HepG2 (cell line): ENCODE results near the gene CLEC18C. TPM values are rescaled to one million over a fixed set of nuclear protein-coding genes. Genes with fewer than 3 reads are reported as not detected.
A peak's percentile ranks its signal among the peaks of the same experiment; 100 is the strongest.

Experiments used
- ATF6 ChIP-seq: sonication (generic); formaldehyde crosslinking; conservative IDR thresholded peaks from 2 replicates; pipeline ENCODE4 v1.4.0; 2020; ENCODE audit warnings: missing genetic modification reagents
- BCL3 ChIP-seq: sonication (generic); formaldehyde crosslinking; IDR thresholded peaks from 2 replicates; pipeline ENCODE4 v1.5.1; 2020; ENCODE audit warnings: mild to moderate bottlenecking, missing genetic modification reagents, moderate library complexity
- BRCA1 ChIP-seq: sonication (generic); formaldehyde crosslinking; IDR thresholded peaks from 2 replicates; pipeline ENCODE4 v1.4.0; 2020; ENCODE audit warnings: missing genetic modification reagents
- EP300 ChIP-seq, 3 experiments: sonication (generic) in 1 of 3; formaldehyde crosslinking in 1 of 3; IDR thresholded peaks; 2 replicates each; pipeline versions ENCODE4 v1.5.1 to v1.6.1; 2011 to 2020; ENCODE audit warnings: low read depth in 2 of 3, low read length in 2 of 3, borderline replicate concordance in 1 of 3, improper control_type of control experiment in 1 of 3, mild to moderate bottlenecking in 1 of 3, missing genetic modification reagents in 1 of 3, moderate library complexity in 1 of 3
- SALL2 ChIP-seq: sonication (generic); formaldehyde crosslinking; IDR thresholded peaks from 2 replicates; pipeline ENCODE4 v1.8.1; 2023; ENCODE audit warnings: mild to moderate bottlenecking, missing genetic modification reagents, inconsistent platforms
- SMAD3 ChIP-seq: sonication (generic); formaldehyde crosslinking; IDR thresholded peaks from 2 replicates; pipeline ENCODE4 v1.4.0; 2020; ENCODE audit warnings: missing genetic modification reagents
- SOX6 ChIP-seq, 2 experiments: fragments of 450-650 bp in 1 of 2; sonication (generic) in 1 of 2; formaldehyde crosslinking in 1 of 2; IDR thresholded peaks; 2 replicates each; pipeline versions ENCODE4 v1.4.0 to v1.6.1; 2017 to 2020; ENCODE audit warnings: antibody characterized with exemption in 1 of 2, mild to moderate bottlenecking in 1 of 2, missing genetic modification reagents in 1 of 2
- STAT6 ChIP-seq: sonication (generic); formaldehyde crosslinking; IDR thresholded peaks from 2 replicates; pipeline ENCODE4 v1.4.0; 2020; ENCODE audit warnings: missing genetic modification reagents, mild to moderate bottlenecking, borderline replicate concordance
- TAF15 ChIP-seq: fragments of 200-400 bp; formaldehyde crosslinking; IDR thresholded peaks from one replicate; pipeline ENCODE4 v1.6.1; 2018; ENCODE audit warnings: mild to moderate bottlenecking, low read depth, low read length; ENCODE audit not compliant: poor library complexity, severe bottlenecking
- TBX3 ChIP-seq: fragments of 450-650 bp; IDR thresholded peaks from 2 replicates; pipeline ENCODE4 v1.6.1; 2017; ENCODE audit warnings: antibody characterized with exemption, mild to moderate bottlenecking, inconsistent platforms, borderline replicate concordance
- TCF7 ChIP-seq: sonication (generic); IDR thresholded peaks from 2 replicates; pipeline ENCODE4 v1.6.1; 2016; ENCODE audit warnings: antibody characterized with exemption, low read depth
- THAP9 ChIP-seq: sonication (generic); formaldehyde crosslinking; IDR thresholded peaks from 2 replicates; pipeline ENCODE4; 2020; ENCODE audit warnings: missing genetic modification reagents, mild to moderate bottlenecking, borderline replicate concordance
- TOE1 ChIP-seq: sonication (generic); formaldehyde crosslinking; IDR thresholded peaks from 2 replicates; pipeline ENCODE4 v1.4.0; 2020; ENCODE audit warnings: mild to moderate bottlenecking, missing genetic modification reagents
- ZNF101 ChIP-seq: sonication (generic); formaldehyde crosslinking; IDR thresholded peaks from 2 replicates; pipeline ENCODE4 v1.4.0; 2020; ENCODE audit warnings: mild to moderate bottlenecking, low read depth, missing genetic modification reagents, borderline replicate concordance
- ZNF234 ChIP-seq: sonication (generic); formaldehyde crosslinking; conservative IDR thresholded peaks from 2 replicates; pipeline ENCODE4 v1.5.1; 2020; ENCODE audit warnings: mild to moderate bottlenecking, missing genetic modification reagents
- ZNF253 ChIP-seq: sonication (generic); formaldehyde crosslinking; IDR thresholded peaks from 2 replicates; pipeline ENCODE4 v1.8.0; 2022; ENCODE audit warnings: mild to moderate bottlenecking, missing genetic modification reagents, borderline replicate concordance
- polyA plus RNA-seq, 8 experiments: library from polyadenylated mRNA; depleted of rRNA in 3 of 8; stranded (reverse) in 7 of 8; unstranded in 1 of 8; fragments of >200 nt; fragmentation: Illumina TruSeq in 4 of 8; extraction: Trizol in 4 of 8; gene quantifications; 2 replicates each; pipeline versions ENCODE4 v1.2.1 to v1.2.3, GENCODE V29; 2011 to 2016; ENCODE audit warnings: low read depth in 4 of 8, missing spikeins in 1 of 8, mixed read lengths in 1 of 8; ENCODE audit not compliant: insufficient read depth in 1 of 8
- total RNA-seq, 5 experiments: library from RNA; depleted of rRNA; stranded (reverse); fragments of >200 nt; fragmentation: Illumina TruSeq; extraction: Trizol; gene quantifications; 2 replicates each; pipeline ENCODE4 v1.2.3, GENCODE V29; 2016; ENCODE audit warnings: low read depth in 1 of 5
- TF ChIP-seq, protein P1 (sequence below): sonication (generic); formaldehyde crosslinking; IDR thresholded peaks from 2 replicates; pipeline ENCODE4 v1.8.0; 2022; ENCODE audit warnings: mild to moderate bottlenecking, missing genetic modification reagents; ENCODE audit not compliant: insufficient replicate concordance

CLEC18C gene
- total and polyA plus RNA-seq, 2 of the 13 experiments (the other 11 are each of a cell fraction or from before 2014, with no cell fraction given): 0.15 to 0.29 TPM

DNA sequence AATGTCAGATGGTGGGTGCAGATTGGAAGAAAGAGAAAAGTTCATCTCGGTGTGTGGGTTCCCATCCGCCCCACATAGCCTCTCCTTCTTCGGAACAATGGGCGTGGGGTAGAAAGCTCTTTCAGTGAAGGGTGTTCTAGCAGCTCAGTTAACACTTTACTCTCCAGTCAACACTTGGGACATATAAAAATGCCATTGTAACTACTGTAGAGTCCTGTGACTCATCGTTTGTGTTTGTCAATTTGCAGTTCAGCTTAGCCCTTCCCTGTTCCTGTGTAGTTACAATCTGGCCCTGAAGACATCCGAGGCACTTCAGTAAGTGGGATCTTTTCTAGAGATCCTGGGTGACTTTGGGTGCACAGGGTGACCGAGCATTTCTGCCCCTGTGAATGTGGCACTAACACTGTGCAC lies 11.5 kb upstream of the CLEC18C start (continued):
- TF ChIP-seq EP300 (IDR thresholded peaks at IDR 0.05; ENCODE audit: low read depth in 2 of 2, low read length in 2 of 2) (no peak), EP300 (CRISPR knock-in tag; IDR thresholded peaks at IDR 0.05; ENCODE audit: borderline replicate concordance) (no peak), TOE1 (no peak), SOX6 (IDR thresholded peaks at IDR 0.05) (no peak), SOX6 (CRISPR knock-in tag; IDR thresholded peaks at IDR 0.05) (no peak), ZNF253 (CRISPR knock-in tag) (no peak), TCF7 (no peak), THAP9 (CRISPR knock-in tag) (no peak), ZNF234 (CRISPR knock-in tag) (no peak), BRCA1 (CRISPR knock-in tag) (no peak), ZNF101 (CRISPR knock-in tag) (no peak), SMAD3 (no peak), BCL3 (CRISPR knock-in tag) (no peak), STAT6 (CRISPR knock-in tag) (no peak), SALL2 (CRISPR knock-in tag) (no peak), ATF6 (no peak), TBX3 (0 out of 2 replicates have a peak, but pooled peaks have one; percentile 13), TAF15 (no peak)
- TF ChIP-seq, protein P1, sequence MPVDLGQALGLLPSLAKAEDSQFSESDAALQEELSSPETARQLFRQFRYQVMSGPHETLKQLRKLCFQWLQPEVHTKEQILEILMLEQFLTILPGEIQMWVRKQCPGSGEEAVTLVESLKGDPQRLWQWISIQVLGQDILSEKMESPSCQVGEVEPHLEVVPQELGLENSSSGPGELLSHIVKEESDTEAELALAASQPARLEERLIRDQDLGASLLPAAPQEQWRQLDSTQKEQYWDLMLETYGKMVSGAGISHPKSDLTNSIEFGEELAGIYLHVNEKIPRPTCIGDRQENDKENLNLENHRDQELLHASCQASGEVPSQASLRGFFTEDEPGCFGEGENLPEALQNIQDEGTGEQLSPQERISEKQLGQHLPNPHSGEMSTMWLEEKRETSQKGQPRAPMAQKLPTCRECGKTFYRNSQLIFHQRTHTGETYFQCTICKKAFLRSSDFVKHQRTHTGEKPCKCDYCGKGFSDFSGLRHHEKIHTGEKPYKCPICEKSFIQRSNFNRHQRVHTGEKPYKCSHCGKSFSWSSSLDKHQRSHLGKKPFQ: no peak
